NCI-H1436 treated with DMSO at 0.1 percent for 48 hours (cell line): ENCODE results near the gene CHST5.
"Not testable (repeated sequence)": the region's sequence is repeated elsewhere in the genome, so short reads cannot be mapped to it uniquely, and the experiment has no call there.

Source experiments
- DNase-seq: peaks from one replicate; lab custom pipeline; 2025; lab: John Stamatoyannopoulos, UW

CHST5 gene

DNA sequence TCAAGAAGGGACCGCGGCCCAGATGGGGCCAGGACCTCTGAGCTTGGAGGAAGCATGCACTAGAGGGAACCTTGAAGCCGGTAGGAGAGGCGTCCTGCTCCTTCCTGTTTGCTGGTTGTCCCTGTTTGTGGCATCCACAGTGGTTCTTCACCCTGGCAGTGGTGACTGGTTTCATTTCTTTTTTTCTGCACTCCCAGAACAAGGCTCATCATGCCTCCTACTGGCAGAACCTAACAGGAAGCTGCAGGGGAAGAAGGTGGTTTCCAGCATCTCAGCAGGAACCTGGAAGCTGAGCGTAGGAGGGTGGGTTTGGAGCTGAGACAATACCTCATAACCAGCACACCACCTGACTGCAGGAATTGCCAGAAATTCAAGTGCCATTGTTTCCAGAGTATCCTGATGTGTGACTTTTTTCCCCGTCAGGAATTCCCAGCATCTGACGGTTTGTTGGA, 14.3 kb upstream of the CHST5 start:
- no peak for DNase-seq

DNA sequence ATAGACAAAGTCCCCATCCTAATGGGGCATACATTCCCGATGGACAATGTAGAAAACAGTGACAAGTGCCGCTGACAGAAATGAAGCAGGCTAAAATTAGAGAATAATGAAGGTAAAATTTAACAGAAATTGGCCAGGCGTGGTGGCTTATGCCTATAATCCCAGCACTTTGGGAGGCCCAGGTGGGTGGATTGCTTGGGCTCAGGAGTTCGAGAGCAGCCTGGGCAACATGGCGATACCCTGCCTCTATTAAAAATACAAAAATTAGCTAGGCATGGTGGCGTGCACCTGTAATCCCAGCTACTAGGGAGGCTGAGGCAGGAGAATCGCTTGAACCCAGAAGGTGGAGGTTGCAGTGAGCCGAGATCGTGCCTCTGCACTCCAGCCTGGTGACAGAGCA, 12.5 kb upstream of the CHST5 start:
- DNase-seq = not testable (repeated sequence)

DNA sequence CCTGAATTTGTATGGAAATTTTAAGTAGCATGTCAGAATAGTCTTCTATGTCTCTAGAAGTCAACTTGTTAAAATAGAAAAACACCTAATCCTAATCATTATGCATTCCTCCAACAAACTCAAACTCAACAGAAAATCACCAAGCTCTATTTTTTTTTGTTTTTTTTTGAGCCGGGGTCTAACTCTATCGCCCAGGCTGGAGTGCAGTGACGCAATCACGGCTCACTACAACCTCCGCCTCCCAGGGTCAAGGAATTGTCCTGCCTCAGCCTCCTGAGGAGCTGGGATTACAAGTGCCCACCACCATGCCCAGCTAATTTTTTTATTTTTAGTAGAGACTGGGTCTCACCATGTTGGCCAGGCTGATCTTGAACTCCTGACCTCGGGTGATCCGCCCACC, 10.4 kb upstream of the CHST5 start:
- DNase-seq = no peak

DNA sequence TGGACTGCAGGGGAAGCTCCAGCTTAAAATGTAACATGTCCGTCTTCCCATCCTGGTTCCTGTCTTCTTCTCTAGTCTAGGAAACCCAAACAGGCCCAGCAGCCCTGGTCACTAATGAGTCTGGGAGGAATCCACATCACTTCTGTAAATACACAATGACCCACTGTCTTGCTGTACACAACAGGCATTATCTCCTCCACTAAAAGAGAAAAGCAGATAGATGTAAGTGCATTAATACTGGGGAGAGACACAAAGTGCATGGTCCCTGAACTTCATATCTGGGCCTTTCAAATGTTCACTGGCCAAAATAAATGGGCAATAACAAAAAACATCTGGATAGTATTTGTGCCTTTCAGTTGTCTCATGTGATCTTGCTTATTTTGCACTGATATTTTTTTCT, 10.0 kb upstream of the CHST5 start:
- not testable (repeated sequence) for DNase-seq

DNA sequence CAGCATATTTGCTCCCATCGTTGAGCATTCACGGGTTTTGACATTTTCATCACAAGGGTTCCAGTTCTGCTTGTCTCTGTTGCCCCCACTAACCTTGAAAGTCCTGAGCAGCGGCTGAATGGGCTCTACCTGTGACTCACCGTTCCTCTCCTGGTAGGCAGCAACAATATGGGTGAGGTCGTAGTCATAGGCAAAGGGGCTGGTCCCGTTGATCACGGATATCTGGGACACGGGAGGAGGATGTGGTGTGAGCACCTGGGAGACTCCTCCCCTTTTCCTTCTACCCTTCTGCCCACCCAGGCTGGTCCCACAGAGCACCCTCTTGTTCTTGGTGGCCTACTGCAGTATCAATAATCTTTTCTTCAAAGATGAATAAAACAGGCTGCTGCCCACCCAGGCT, 6.6 kb upstream of the CHST5 start:
- DNase-seq = not testable (repeated sequence)

DNA sequence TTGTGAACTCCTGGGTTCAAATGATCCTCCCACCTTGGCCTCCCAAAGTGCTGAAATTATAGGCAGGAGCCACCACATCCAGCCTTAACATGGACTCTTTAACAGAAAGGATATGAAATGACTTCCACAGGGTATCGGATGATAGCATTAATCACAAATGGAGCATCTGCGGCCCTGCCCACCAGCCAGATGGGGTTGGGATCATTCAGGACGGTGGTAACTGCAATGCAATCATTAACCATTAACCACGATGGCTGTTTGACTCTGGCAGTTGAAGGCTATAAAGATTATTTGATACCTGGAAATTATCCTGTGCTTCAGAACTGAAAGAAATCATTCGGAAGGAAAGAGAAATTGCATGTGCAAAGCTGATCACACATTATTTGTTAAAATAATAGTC, 5.3 kb upstream of the CHST5 start:
- DNase-seq = no peak

DNA sequence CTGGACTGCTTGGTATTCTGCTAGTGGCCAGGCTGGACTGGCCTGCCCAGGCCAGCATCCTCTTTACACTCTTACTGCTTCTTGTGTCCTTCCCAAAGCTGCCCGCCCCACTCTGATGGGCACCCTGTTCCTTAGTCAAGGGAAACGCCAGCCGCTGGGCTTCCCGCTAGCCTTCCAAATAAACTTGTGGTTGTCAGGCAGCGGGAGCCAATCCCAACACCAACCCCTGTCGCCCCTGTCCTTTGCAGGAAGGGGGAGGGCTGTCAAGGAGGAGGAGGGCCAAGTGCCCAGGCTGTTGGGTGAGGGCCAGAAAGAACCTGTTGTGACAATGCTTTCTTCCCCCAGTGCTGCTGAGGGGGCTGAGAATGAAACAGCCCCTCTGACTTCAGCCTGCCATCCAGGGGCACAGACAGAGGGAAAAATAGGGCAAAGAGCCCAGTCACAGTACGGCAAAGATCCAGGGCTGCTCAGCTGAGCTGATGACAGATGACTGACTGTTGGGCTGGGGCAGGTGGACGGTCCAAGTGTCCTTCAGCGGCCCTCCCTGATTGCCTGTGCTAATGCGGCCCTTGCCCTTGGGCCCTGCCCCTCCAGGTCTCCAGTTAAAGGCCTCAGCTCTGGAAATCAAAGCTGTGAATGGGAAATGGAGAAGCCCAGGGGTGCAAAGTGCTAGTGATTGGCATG, 3.1 kb upstream of the CHST5 start:
- not testable (repeated sequence) for DNase-seq

DNA sequence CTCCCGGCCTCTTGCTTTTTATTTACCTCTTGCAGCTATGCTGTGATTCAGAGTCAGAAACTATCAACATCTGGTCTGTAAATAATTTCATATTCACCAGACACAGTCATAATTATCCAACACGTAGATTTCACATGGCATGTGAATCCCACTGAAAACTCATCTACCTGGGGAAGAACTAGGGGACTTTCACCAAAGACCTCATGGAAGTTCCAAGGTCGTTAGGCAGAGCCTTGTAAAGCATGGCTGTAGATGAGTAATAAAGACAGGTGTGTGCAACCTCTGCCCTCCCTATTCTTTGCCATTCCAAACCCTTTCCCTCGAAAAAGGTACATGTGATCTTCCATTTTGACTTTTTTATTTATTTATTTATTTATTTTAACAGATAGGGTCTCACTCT, 1.9 kb upstream of the CHST5 start:
- DNase-seq = no peak

DNA sequence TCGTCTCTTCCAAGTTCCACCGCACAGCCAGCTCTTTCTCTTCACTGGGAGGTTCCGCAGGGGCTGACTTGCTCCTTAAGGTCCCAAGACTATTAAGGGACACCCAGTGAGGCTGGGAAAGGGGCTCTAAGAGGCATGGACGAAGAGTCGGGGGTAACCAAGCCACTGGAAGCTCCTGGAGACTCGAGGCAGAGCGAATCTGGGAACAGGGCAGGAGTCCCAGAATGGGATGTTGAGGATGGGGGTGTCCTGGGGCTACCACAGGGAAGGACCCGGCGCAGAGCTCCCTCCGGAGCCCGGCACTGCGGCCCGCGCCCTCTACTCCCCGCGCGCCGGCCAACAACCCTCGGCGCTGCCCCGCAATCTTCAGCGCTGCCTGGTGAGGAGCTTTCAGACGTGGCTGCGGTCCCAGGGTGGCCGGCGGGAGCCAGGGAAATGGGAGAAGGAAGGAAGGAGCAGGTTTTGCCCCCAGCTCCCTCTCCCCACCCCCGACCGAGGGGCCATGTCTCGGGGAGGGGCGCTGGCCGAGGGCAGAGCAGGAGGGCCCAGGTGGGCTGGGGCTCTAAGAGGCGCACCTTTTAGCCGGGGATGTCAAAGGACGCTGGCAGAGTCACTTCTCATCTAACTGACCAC, 581 bp downstream of the CHST5 start:
- DNase-seq = no peak

DNA sequence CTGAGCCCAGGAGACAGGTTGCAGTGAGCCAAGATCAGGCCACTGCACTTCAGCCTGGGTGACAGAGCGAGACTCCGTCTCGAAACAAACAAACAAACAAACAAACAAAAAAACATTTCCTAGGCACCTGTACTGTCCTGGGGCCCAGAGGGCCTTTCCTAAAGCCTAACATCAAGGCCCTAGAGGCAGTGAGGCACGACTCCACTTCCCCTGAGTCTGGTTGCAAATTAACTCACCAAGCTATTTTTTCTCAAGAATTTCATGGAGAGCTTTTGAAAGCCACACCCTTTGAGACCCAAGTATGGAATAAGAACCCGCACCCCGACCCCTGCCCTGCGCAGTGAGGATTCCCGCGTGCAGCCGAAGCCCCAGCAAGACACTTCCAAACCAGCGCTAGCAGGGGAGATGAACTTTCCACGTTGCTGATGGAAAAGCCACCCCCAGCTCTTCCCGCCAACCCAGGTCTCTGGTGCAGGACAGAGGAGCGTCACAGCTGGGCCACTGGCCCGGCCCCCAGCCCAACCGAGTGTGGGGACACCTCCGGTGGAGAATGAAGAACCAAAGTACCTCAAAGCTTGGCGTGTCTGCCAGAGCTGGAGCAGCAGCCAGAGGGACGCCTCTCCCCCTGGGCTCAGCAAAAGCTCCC, 1.2 kb downstream of the CHST5 start:
- no peak for DNase-seq

DNA sequence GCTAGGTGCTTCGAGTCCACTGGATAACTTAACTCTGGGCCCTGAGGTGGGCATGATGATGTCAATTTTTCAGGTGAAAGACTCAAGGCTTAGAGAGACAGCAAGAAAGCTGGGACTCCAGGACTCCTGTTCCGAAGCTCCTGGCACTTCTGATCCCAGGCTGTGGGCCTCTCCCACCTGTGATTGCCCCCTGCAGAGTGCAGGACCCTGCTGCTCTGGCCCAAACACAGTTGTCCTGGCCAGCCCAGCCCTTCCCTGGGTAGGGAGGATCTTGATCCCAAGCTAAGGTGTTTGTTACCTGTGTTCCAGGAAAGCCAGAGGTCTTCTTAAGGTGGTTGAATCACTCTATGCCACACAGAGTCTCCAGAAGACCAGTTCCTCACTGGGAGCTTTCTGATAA, 3.1 kb downstream of the CHST5 start:
- DNase-seq = no peak

DNA sequence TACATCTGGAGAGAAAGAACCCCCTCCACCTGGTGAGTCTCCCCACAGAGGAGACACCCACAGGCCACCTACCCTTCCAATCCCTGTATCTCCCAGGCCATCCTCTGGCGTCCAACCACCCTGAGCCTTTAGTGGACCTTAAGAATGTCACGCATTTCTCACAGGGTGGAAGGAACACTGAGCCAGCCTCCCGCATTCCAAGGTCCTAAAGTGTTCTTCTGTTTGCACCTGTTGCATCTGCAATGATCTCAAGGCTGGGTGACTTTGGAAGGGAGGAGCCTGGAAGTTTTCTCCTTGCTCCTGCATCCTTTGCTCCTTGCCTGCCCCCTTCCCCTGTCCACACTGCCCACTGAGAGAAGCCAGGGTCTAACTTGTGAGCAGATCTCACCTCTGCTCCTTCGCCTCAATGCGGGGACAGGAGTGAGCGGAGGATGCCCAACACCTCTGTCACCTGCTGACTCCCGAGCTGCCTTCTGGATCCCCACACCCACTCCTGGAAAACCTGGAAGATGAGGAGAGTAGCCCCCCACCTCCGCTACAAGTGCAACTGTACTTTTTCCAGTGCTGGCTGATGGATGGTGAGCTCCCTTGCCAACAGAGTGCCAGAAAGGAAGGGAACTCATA, 3.7 kb downstream of the CHST5 start:
- DNase-seq = no peak

DNA sequence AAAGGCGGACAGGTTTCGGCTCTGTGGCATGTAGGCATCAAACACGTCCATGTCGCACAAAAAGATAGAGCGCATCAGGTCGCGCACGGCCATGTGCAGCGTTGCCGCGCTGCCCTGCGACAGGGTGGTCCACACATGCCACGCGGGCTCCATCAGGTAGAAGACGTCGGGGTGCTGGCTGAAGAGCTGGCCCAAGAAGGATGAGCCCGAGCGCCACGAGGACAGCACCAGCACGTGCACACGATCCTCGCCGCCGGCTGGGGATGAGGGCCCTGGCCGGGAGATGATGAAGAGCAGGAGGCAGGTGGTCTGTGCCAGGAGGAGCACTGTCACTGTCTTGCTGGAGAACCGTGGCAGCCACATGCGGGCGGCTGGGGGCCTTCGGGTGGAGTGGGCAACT, 5.9 kb downstream of the CHST5 start:
- DNase-seq = no peak

DNA sequence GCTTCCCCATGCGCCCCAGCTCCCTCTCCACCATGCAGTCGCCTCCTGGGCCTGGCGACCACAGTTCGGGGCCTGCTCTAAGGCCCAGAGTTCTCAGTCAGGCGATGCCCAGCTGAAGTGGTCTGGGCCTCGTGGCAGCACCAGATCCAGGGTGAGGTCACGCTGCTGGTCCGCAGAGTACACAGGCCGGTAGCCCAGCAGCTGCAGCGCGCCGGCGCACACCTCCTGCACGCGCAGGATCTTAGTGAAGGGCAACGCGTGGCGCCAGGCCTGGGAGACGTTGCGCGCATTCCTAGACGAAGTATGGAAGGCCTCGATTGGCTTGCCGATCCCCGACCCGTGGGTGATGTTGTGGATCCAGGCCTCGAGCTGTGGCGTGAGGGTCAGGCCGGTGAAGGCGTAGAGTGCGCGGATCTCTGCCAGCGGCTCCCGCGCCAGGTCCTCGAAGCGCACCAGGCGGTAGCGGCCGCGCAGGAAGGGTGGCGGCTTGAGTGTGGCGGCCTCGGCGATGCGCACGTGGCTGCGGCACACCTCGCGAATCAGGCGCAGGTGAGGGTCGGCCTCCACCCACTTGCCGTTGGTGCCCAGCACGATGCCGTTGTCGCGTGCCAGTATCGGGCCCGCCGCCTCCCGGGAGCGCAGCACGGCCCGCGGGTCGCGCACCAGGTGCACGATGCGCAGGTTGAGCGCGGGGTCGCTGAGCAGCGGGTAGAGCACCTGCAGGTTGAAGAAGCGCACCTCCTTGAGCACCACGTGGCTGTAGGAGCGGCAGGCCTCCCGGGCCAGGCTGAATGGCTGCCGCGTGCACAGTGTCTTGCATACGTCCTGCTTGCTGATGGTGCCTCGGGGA, 6.6 kb downstream of the CHST5 start:
- DNase-seq = no peak

DNA sequence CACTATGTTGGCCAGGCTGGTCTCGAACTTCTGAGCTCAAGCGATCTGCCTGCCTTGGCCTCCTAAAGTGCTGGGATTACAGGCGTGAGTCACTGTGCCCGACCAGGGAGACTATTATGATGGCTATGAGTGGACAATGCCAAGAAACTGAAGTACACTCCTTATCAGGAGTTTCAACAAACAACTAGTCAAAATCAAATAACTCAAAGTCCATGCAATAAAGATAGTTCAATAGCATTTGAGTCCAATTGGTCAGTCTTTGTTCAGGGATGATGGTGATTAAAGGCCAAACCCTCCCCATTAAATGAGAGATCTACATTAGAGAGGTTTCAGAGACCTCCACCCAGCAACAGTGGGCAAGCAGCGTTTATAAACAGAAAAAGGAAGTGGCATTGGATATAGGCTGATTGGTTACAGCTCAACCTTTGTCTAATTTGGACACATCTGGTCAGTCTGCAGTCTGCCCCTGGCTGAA, 8.0 kb downstream of the CHST5 start:
- no peak for DNase-seq

DNA sequence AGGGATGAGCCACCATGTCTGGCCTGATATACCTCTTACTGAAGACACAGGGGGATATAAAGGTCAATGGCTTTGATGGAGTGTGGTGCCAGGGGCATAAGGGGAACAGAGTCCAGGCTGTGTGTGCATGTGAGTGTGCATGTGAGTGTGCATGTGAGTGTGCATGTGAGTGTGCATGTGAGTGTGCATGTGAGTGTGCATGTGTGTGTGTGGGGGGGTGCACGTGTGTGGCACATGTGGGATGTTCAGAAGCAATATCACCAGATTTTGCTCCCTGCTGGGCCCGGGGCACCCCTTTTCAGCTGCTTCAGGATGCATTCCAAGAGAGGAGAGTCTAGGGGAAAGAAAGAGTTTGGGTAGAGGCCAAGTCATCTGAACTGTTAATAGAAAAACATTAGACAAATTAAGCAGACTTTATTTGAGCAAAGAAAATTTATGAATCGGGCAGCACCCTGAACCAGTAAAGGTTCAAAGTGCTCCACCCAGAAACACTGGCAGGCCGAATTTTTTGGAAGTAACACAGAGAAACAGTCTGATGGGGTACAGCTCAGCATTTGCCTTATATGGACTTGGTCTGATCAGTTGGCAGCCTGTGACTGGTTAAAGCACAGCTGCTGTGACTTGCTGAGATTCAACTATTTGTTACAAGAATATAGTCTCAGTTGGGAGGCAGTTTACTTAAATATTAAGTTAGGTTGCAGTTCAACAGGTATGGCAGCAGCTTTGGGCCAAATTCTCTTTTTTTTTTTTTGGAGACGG, 9.7 kb downstream of the CHST5 start:
- DNase-seq = no peak

DNA sequence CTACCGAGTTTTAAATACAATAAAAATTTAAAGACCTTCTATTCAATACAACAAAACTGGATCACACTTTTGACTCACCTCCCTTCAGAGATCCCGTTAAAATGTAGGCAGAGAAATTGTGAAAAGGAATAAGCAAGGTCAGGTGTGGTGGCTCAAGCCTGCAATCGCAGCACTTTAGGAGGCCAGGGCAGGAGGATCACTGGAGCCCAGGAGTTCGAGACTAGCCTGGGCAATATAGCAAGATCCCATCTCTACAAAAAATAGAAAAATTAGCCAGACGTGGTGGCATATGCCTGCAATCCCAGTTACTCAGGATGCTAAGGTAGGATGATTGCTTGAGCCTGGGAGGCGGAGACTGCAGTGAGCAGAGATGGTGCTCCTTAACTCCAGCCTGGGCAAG, 16.7 kb downstream of the CHST5 start:
- DNase-seq = no peak

DNA sequence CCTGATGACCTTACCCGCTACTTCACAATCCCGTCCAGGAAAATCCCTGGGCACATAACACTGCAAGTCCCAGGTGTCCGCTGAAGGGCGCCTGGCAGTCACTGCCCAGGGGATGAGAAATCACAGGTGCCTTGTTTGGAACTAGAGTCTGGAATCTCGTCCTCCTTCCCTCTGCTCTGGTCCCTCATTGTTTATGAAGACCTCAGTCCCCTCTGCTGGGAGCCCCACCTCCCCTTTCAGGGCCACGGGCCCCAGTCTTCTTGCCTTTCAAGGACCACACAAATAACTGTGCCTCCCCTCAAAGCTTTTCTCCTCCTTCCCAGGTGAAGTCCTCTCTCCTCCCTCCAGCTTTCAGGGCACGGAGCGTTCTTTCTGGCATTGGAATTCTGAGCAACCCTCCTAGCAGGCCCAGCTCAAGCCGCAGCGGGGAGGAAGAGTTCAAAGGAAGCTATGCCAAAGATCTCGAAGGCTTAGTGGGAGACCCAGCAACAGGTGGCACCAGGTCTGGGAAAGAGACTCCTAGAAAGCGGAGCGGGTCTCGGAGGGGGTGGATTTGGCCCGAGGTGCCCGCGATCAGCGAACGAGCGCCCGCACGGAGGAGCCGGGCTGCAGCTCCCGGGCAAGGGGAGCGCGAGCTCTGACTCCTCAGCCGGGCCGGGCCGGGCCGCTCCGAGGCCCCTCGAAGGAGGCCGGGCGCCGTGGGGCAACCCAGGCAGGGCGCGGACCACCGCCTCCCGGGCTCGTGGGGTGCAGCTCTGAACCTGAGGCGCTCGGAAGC, 19.5 kb downstream of the CHST5 start:
- DNase-seq = not testable (repeated sequence)

DNA sequence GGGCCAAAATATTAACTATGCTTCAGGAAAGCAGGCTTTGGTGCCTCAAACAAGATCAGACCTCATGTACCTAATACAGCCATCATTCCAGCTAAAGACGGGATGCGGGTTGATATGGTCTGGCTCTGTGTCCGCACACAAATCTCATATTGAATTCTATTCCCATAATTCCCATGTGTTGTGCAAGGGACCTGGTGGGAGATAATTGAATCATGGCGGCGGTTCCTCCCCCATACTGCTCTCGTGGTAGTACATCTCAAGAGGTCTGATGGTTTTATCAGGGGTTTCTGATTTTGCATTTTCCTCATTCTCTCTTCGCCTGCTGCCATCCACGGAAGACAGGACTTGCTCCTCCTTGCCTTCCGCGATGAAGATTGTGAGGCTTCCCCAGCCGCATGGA, 21.6 kb downstream of the CHST5 start:
- DNase-seq = no peak

DNA sequence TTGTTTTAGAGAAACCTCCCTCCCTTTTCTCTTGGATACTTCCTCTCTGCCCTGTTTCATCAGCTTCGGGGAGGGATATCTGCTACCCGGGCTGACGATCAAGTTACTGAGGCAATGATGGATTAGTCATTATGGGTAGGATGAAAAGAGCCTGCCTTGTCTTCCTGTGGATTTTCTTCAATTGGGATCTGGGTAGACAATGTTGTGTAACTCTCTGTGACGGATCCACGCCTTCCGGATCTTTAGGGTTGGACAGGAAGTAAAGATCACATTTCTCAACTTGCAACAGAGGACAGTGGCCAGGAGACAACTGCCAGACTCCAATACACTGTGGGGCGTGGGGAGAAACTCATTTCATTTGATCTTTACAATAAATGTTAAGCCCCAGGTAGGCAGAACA, 29.3 kb downstream of the CHST5 start:
- DNase-seq = no peak
